Measurements from ENCODE around the gene ABTB2.

- no peak for TF ChIP-seq CTCF (IDR thresholded peaks at IDR 0.05)
- no peak for TF ChIP-seq POLR2A (IDR thresholded peaks at IDR 0.05)
Observed at GRCh38 chr11:34160791-34161190, 197.0 kb downstream of the ABTB2 start.

All from right lobe of liver (tissue), 4 donors.